HEK293T (cell line): ENCODE data around the gene TNRC6C.
A peak's percentile ranks its signal among the peaks of the same experiment; 100 is the strongest.

Source experiments
- ARNT ChIP-seq: fragments of 450-650 bp; IDR thresholded peaks from 2 replicates; pipeline ENCODE4 v1.6.1; 2017; ENCODE audit warnings: mild to moderate bottlenecking
- ELF4 ChIP-seq: fragments of 450-650 bp; IDR thresholded peaks from 2 replicates; pipeline ENCODE4 v1.6.1; 2017; ENCODE audit warnings: antibody characterized with exemption
- FOXK2 ChIP-seq: fragments of 450-650 bp; IDR thresholded peaks from 2 replicates; pipeline ENCODE4 v1.6.1; 2016; ENCODE audit warnings: mild to moderate bottlenecking
- HDGF ChIP-seq: fragments of 450-650 bp; IDR thresholded peaks from 2 replicates; pipeline ENCODE4 v1.6.1; 2017; ENCODE audit warnings: antibody characterized with exemption, borderline replicate concordance
- L3MBTL2 ChIP-seq: fragments of 450-650 bp; conservative IDR thresholded peaks from 2 replicates; pipeline ENCODE4 v1.6.1; 2016; ENCODE audit warnings: mild to moderate bottlenecking
- LEF1 ChIP-seq: fragments of 450-650 bp; IDR thresholded peaks from 2 replicates; pipeline ENCODE4 v1.6.1; 2017; ENCODE audit warnings: mild to moderate bottlenecking, borderline replicate concordance
- NFRKB ChIP-seq: fragments of 450-650 bp; IDR thresholded peaks from 2 replicates; pipeline ENCODE4 v1.6.1; 2016; ENCODE audit warnings: mild to moderate bottlenecking, moderate library complexity
- TARDBP ChIP-seq: fragments of 450-650 bp; IDR thresholded peaks from 2 replicates; pipeline ENCODE4 v1.6.1; 2016

GRCh38 chr17:78112518-78113471 is 154.3 kb downstream of the TNRC6C start:
- TF ChIP-seq L3MBTL2 (no peak), HDGF (no peak), ARNT (0 out of 2 replicates have a peak, but pooled peaks have one; percentile 12), FOXK2 (no peak), LEF1 (no peak), TARDBP (no peak), ELF4 (no peak), NFRKB (no peak)
